Panc1 (cell line): Measurements from ENCODE around the gene MAP6D1. TPM values are rescaled to one million over a fixed set of nuclear protein-coding genes. Genes with fewer than 3 reads are reported as not detected.

ENCODE experiments used
- ATAC-seq: fragments of 200-7000 bp; cut with Tn5 transposase; 2 replicates; pipeline ENCODE4 v1.9.1; 2020; ENCODE audit warnings: mild to moderate bottlenecking, moderate library complexity
- BruUV-seq: library from RNA; stranded (reverse); fragments of 400-500 nt; replicated peaks from 2 replicates; lab custom pipeline; 2021; lab: Mats Ljungman, UMichigan
- CTCF ChIA-PET: fragments of 300-600 bp; sonication (Branson Sonifier 250); formaldehyde crosslinking; loops from one replicate; lab custom pipeline; 2022; ENCODE audit warnings: antibody characterized with exemption; lab: Charles Lee
- POLR2A ChIA-PET: fragments of 300-600 bp; sonication (Branson Sonifier 250); formaldehyde crosslinking; loops from one replicate; lab custom pipeline; 2022; ENCODE audit warnings: antibody characterized with exemption; lab: Charles Lee
- DNase-seq: peaks from one replicate; pipeline ENCODE4 v3.0.0-alpha.2; 2010; ENCODE audit warnings: low read depth, low spot score
- H3K27ac ChIP-seq: 2 replicates; pipeline ENCODE4 v1.5.1; 2011; ENCODE audit warnings: mild to moderate bottlenecking, low read length, inconsistent platforms
- H3K27me3 ChIP-seq: fragments of 200-500 bp; sonication (Bioruptor generic); 2 replicates; pipeline ENCODE4 v1.6.0; 2014; ENCODE audit warnings: low read length, inconsistent platforms; ENCODE audit not compliant: control insufficient read depth, insufficient read depth
- H3K36me3 ChIP-seq: fragments of 200-500 bp; sonication (Bioruptor generic); 2 replicates; pipeline ENCODE4 v1.5.1; 2014; ENCODE audit warnings: inconsistent platforms, mild to moderate bottlenecking, low read length, moderate library complexity; ENCODE audit not compliant: control insufficient read depth, insufficient read depth
- H3K4me1 ChIP-seq: 2 replicates; pipeline ENCODE4 v1.5.1; 2011; ENCODE audit warnings: inconsistent platforms, mild to moderate bottlenecking, low read length, moderate library complexity; ENCODE audit not compliant: control insufficient read depth, insufficient read depth
- H3K4me3 ChIP-seq, 2 experiments: 2 replicates each; pipeline ENCODE4 v1.5.1; 2011 to 2012; ENCODE audit warnings: low read depth in 2 of 2, low read length in 2 of 2, mild to moderate bottlenecking in 2 of 2, inconsistent platforms in 1 of 2, moderate library complexity in 1 of 2
- H3K9me3 ChIP-seq: fragments of 200-500 bp; sonication (Bioruptor generic); 2 replicates; pipeline ENCODE4 v1.5.1; 2014; ENCODE audit warnings: low read depth, mild to moderate bottlenecking, inconsistent platforms, low read length, moderate library complexity; ENCODE audit not compliant: control insufficient read depth, insufficient read depth
- POLR2AphosphoS5 ChIP-seq: IDR thresholded peaks from 2 replicates; pipeline ENCODE4 v1.6.1; 2012; ENCODE audit warnings: mild to moderate bottlenecking, low read depth, low read length, moderate library complexity
- SIN3A ChIP-seq: IDR thresholded peaks from 2 replicates; pipeline ENCODE4 v1.6.1; 2012; ENCODE audit warnings: low read depth, mild to moderate bottlenecking, low read length, moderate library complexity, borderline replicate concordance; ENCODE audit not compliant: insufficient read depth
- TCF7L2 ChIP-seq: IDR thresholded peaks from 2 replicates; pipeline ENCODE4 v1.6.1; 2011; ENCODE audit warnings: mild to moderate bottlenecking, low read depth, low read length, inconsistent platforms
- in situ Hi-C: cut with HindIII; loops from 2 replicates; pipeline ENCODE4 v1.10.0; 2016; ENCODE audit warnings: low sequenced_read_pairs, low pct_unique_long_range_greater_than_20kb
- intact Hi-C: fragments of 100-400 bp; cut with micrococcal nuclease; formaldehyde crosslinking; loops from one replicate; pipeline ENCODE4 v1.10.0; 2022; ENCODE audit not compliant: unreplicated experiment
- total RNA-seq: library from RNA; stranded (reverse); gene quantifications from one replicate; pipeline ENCODE4 v1.2.1, GENCODE V29; 2021; ENCODE audit not compliant: unreplicated experiment
- TF ChIP-seq, protein P1 (sequence below), 2 experiments: IDR thresholded peaks; 2 replicates each; pipeline ENCODE4 v1.6.1; 2011 to 2012; ENCODE audit warnings: low read depth in 2 of 2, control low read depth in 1 of 2, low read length in 1 of 2, mild to moderate bottlenecking in 1 of 2, moderate library complexity in 1 of 2; ENCODE audit not compliant: insufficient read depth in 1 of 2
- TF ChIP-seq, protein P2 (sequence below): fragments of 450-650 bp; IDR thresholded peaks from 2 replicates; pipeline ENCODE4 v1.5.1; 2017; ENCODE audit warnings: mild to moderate bottlenecking

The MAP6D1 gene
- total RNA-seq, 1 experiment from 2014 or later: 7.9 TPM

GRCh38 chr3:183868796-183869195, 43.4 kb upstream of the MAP6D1 start:
- in situ Hi-C loops: no loop called here
- intact Hi-C loops: no loop called here
- DNase-seq (no peak), ATAC-seq (no peak)
- no peak overlapping the region for H3K27ac ChIP-seq
- no peaks in the 10 kb centered on the region for H3K27me3 ChIP-seq
- peaks cover 10% of the 10 kb centered on the region; the same call in 1 of the 2 replicates for H3K36me3 ChIP-seq
- H3K9me3 ChIP-seq: no peaks in the 10 kb centered on the region
- TSS peak; percentile 30 for BruUV-seq
- CTCF ChIA-PET: interaction anchor here (0.6 kb wide), 1 partner anchor 29 kb away, joined by 3 read pairs; no protein-coding TSS in a partner anchor
- H3K4me1 ChIP-seq: no peaks in the 10 kb centered on the region
- TF ChIP-seq, protein P1, sequence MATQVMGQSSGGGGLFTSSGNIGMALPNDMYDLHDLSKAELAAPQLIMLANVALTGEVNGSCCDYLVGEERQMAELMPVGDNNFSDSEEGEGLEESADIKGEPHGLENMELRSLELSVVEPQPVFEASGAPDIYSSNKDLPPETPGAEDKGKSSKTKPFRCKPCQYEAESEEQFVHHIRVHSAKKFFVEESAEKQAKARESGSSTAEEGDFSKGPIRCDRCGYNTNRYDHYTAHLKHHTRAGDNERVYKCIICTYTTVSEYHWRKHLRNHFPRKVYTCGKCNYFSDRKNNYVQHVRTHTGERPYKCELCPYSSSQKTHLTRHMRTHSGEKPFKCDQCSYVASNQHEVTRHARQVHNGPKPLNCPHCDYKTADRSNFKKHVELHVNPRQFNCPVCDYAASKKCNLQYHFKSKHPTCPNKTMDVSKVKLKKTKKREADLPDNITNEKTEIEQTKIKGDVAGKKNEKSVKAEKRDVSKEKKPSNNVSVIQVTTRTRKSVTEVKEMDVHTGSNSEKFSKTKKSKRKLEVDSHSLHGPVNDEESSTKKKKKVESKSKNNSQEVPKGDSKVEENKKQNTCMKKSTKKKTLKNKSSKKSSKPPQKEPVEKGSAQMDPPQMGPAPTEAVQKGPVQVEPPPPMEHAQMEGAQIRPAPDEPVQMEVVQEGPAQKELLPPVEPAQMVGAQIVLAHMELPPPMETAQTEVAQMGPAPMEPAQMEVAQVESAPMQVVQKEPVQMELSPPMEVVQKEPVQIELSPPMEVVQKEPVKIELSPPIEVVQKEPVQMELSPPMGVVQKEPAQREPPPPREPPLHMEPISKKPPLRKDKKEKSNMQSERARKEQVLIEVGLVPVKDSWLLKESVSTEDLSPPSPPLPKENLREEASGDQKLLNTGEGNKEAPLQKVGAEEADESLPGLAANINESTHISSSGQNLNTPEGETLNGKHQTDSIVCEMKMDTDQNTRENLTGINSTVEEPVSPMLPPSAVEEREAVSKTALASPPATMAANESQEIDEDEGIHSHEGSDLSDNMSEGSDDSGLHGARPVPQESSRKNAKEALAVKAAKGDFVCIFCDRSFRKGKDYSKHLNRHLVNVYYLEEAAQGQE (IDR thresholded peaks at IDR 0.05; ENCODE audit: insufficient read depth in 1 of 2, low read depth in 2 of 2, low read length in 1 of 2): no peak
- no peak for TF ChIP-seq POLR2AphosphoS5
- TF ChIP-seq, protein P2, sequence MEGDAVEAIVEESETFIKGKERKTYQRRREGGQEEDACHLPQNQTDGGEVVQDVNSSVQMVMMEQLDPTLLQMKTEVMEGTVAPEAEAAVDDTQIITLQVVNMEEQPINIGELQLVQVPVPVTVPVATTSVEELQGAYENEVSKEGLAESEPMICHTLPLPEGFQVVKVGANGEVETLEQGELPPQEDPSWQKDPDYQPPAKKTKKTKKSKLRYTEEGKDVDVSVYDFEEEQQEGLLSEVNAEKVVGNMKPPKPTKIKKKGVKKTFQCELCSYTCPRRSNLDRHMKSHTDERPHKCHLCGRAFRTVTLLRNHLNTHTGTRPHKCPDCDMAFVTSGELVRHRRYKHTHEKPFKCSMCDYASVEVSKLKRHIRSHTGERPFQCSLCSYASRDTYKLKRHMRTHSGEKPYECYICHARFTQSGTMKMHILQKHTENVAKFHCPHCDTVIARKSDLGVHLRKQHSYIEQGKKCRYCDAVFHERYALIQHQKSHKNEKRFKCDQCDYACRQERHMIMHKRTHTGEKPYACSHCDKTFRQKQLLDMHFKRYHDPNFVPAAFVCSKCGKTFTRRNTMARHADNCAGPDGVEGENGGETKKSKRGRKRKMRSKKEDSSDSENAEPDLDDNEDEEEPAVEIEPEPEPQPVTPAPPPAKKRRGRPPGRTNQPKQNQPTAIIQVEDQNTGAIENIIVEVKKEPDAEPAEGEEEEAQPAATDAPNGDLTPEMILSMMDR: no peak
- TF ChIP-seq TCF7L2: no peak
- no peak for TF ChIP-seq SIN3A
- POLR2A ChIA-PET: no interaction called here
- H3K4me3 ChIP-seq: no peak overlapping the region

- no TSS peak for BruUV-seq
- intact Hi-C loops (no loop called here), in situ Hi-C loops (no loop called here)
- ChIA-PET CTCF (no interaction called here), POLR2A (no interaction called here)
- no peak for ATAC-seq
- DNase-seq: no peak
- no peak overlapping the region for H3K4me3 ChIP-seq
- no peaks in the 10 kb centered on the region for H3K4me1 ChIP-seq
- peaks cover 38% of the 10 kb centered on the region; the same call in 1 of the 2 replicates for H3K36me3 ChIP-seq
- no peak overlapping the region for H3K27ac ChIP-seq
- H3K27me3 ChIP-seq: no peaks in the 10 kb centered on the region
- no peaks in the 10 kb centered on the region for H3K9me3 ChIP-seq
- TF ChIP-seq POLR2AphosphoS5 (no peak), SIN3A (no peak), TCF7L2 (no peak)
- TF ChIP-seq, protein P2: no peak
These were observed 37.2 kb upstream of the MAP6D1 start for GRCh38 chr3:183862610-183863009.
